ENCODE data around the gene ATXN1. TPM values are rescaled to one million over a fixed set of nuclear protein-coding genes. Genes with fewer than 3 reads are reported as not detected.

ATXN1 gene
- total RNA-seq, 1 experiment from 2014 or later, result 5.6 TPM

DNA sequence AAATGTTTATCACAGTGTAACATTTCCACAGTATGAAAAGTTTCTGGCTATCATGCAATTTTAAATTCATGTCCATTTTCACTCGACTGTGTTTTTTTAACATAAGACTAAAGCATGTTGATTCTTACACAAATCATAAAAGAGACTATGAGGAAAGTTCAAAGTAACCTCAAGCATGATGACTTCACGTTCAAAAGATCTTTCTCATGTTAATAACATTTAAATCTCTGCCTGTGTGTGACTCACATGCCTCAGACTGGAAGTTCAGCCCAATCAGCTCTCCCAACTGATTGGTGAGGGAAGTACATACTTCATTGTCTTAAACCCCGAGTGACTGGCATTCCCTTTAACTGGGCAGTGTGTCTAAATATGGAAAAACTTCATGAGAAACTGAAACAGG is 37.4 kb downstream of the ATXN1 start:
- Histone ChIP-seq H4K8ac (replicated peaks; ENCODE audit: insufficient read length, low read depth, low read length) (no peak overlapping the region), H2BK120ac (ENCODE audit: low read depth, low read length, poor library complexity, severe bottlenecking) (no peak overlapping the region), H3K27me3 (ENCODE audit: insufficient read depth, low read length) (no peaks in the 10 kb centered on the region), H3K79me2 (ENCODE audit: insufficient read depth, low read length) (no peaks in the 10 kb centered on the region), H3K23me2 (ENCODE audit: insufficient read length, low read depth, low read length, poor library complexity, severe bottlenecking) (no peaks in the 10 kb centered on the region), H4K91ac (ENCODE audit: insufficient read length, low read depth, low read length) (no peak overlapping the region), H3K9me3 (ENCODE audit: control insufficient read depth, low read depth, low read length) (no peaks in the 10 kb centered on the region), H3K27ac (ENCODE audit: insufficient read length, low read depth, low read length) (no peak overlapping the region), H4K20me1 (ENCODE audit: control insufficient read depth, insufficient read depth, insufficient read length) (no peaks in the 10 kb centered on the region), H3K79me1 (ENCODE audit: insufficient read depth, low read depth, low read length, poor library complexity, severe bottlenecking) (no peaks in the 10 kb centered on the region), H3K9ac (ENCODE audit: extremely low read depth, insufficient read length, low read length) (no peak overlapping the region), H2BK20ac (ENCODE audit: low read depth, low read length, poor library complexity, severe bottlenecking) (no peak overlapping the region), H3K18ac (ENCODE audit: insufficient read length, low read depth, low read length) (no peak overlapping the region), H3K14ac (ENCODE audit: insufficient read depth, low read length) (no peak overlapping the region), H2BK15ac (ENCODE audit: low read depth, low read length) (no peak overlapping the region), H3T11ph (ENCODE audit: low read length) (no peak overlapping the region), H3K56ac (ENCODE audit: insufficient read length, low read depth, low read length) (no peak overlapping the region), H3K4me1 (ENCODE audit: insufficient read depth, low read length) (peaks cover 3% of the 10 kb centered on the region; the same call in 1 of the 2 replicates), H3K4ac (ENCODE audit: low read depth, low read length) (no peak overlapping the region), H2BK5ac (ENCODE audit: insufficient read length, low read length) (no peak overlapping the region), H2AFZ (ENCODE audit: low read length) (no peak overlapping the region), H4K5ac (ENCODE audit: insufficient read length, low read depth, low read length) (no peak overlapping the region), H2AK5ac (ENCODE audit: insufficient read length, low read length) (no peak overlapping the region), H3K4me2 (ENCODE audit: insufficient read depth, insufficient read length, low read length) (no peak overlapping the region), H2BK12ac (ENCODE audit: insufficient read length, low read depth, low read length) (no peak overlapping the region), H3K23ac (ENCODE audit: insufficient read length, low read depth, low read length) (no peak overlapping the region)
- peak; percentile 58 for DNase-seq
- no peaks in the 10 kb centered on the region for H3K27me3 Mint-ChIP-seq (ENCODE audit: low read depth)
- no peaks in the 10 kb centered on the region for H3K36me3 Mint-ChIP-seq (ENCODE audit: insufficient read depth in 1 of 3, low read depth in 3 of 3)
- TF ChIP-seq, protein P1, sequence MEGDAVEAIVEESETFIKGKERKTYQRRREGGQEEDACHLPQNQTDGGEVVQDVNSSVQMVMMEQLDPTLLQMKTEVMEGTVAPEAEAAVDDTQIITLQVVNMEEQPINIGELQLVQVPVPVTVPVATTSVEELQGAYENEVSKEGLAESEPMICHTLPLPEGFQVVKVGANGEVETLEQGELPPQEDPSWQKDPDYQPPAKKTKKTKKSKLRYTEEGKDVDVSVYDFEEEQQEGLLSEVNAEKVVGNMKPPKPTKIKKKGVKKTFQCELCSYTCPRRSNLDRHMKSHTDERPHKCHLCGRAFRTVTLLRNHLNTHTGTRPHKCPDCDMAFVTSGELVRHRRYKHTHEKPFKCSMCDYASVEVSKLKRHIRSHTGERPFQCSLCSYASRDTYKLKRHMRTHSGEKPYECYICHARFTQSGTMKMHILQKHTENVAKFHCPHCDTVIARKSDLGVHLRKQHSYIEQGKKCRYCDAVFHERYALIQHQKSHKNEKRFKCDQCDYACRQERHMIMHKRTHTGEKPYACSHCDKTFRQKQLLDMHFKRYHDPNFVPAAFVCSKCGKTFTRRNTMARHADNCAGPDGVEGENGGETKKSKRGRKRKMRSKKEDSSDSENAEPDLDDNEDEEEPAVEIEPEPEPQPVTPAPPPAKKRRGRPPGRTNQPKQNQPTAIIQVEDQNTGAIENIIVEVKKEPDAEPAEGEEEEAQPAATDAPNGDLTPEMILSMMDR (conservative IDR thresholded peaks at IDR 0.05), result no peak
- H3K27ac Mint-ChIP-seq, result peak overlapping the region in 1 of 3 experiments; percentile 52; a peak in 1 of 7 replicates
- WGBS (ENCODE audit: extremely low coverage, insufficient read length, low lambda C conversion rate), result no CpG with 5 or more reads among the region's 3 CpGs
- H3K9me3 Mint-ChIP-seq, result no peaks in the 10 kb centered on the region
- no peak overlapping the region for H3K4me3 Mint-ChIP-seq
- peaks cover 18 to 31% of the 10 kb centered on the region in 2 experiments for H3K4me1 Mint-ChIP-seq
